GM12878 (cell line): Measurements from ENCODE around the gene TNFRSF8. TPM values are rescaled to one million over a fixed set of nuclear protein-coding genes. Genes with fewer than 3 reads are reported as not detected.

Source experiments
- ATAC-seq: fragments of 200-7000 bp; cut with Tn5 transposase; 3 replicates; pipeline ENCODE4 v1.9.1; 2020; ENCODE audit warnings: mild to moderate bottlenecking, moderate library complexity
- BruUV-seq: library from RNA; stranded (reverse); fragments of 400-500 nt; replicated peaks from 2 replicates; lab custom pipeline; 2021; lab: Mats Ljungman, UMichigan
- CTCF ChIA-PET: fragments of 300-600 bp; sonication (Branson Sonifier 250); formaldehyde crosslinking; extraction: SDS; loops from one replicate; lab custom pipeline; 2021; ENCODE audit warnings: inconsistent platforms; lab: Yijun Ruan, JAX
- POLR2A ChIA-PET: fragments of 350-600 bp; formaldehyde crosslinking; extraction: SDS; loops from one replicate; lab custom pipeline; 2021; ENCODE audit warnings: inconsistent platforms; lab: Charles Lee
- RAD21 ChIA-PET: fragments of 300-600 bp; sonication (Branson Sonifier 250); formaldehyde crosslinking; loops from one replicate; lab custom pipeline; 2023; ENCODE audit warnings: antibody characterized with exemption; ENCODE audit not compliant: unreplicated experiment; lab: Charles Lee
- SMC1A ChIA-PET: fragments of 300-600 bp; sonication (Branson Sonifier 250); formaldehyde crosslinking; loops from one replicate; lab custom pipeline; 2023; ENCODE audit not compliant: unreplicated experiment, uncharacterized antibody; lab: Charles Lee
- DNase-seq: peaks from one replicate; pipeline ENCODE4 v3.0.0-alpha.2; 2011; ENCODE audit warnings: low read depth, low spot score
- FAIRE-seq: peaks from 3 replicates; lab custom pipeline; 2011; peaks lifted over from hg19 to GRCh38; lab: Jason Lieb, UNC
- H2AFZ ChIP-seq: 2 replicates; pipeline ENCODE4 v1.6.0; 2011; ENCODE audit warnings: low read depth, low read length, control low read depth; ENCODE audit not compliant: control insufficient read depth
- H3K27ac ChIP-seq: 2 replicates; pipeline ENCODE4 v1.5.1; 2011; ENCODE audit warnings: control low read depth; ENCODE audit not compliant: control insufficient read depth, insufficient read depth
- H3K27me3 ChIP-seq, 2 experiments: replicated peaks in 1 of 2; 2 replicates each; pipeline versions ENCODE4 v1.6.0 to v1.6.1; 2011; ENCODE audit warnings: low read length in 1 of 2; ENCODE audit not compliant: control insufficient read depth in 2 of 2, insufficient read depth in 2 of 2
- H3K36me3 ChIP-seq, 2 experiments: 2 replicates each; pipeline ENCODE4 v1.5.1; 2011; ENCODE audit warnings: low read length in 1 of 2; ENCODE audit not compliant: control insufficient read depth in 2 of 2, insufficient read depth in 2 of 2
- H3K4me1 ChIP-seq: 2 replicates; pipeline ENCODE4 v1.6.1; 2011; ENCODE audit warnings: mild to moderate bottlenecking, low read length, moderate library complexity, mixed read lengths; ENCODE audit not compliant: control insufficient read depth, insufficient read depth
- H3K4me2 ChIP-seq: 2 replicates; pipeline ENCODE4 v1.6.0; 2011; ENCODE audit warnings: control low read depth; ENCODE audit not compliant: control insufficient read depth, insufficient read depth
- H3K4me3 ChIP-seq: fragments of 200-600 bp; sonication (generic); 2 replicates; pipeline ENCODE4 v1.5.1; 2016
- H3K79me2 ChIP-seq: 2 replicates; pipeline ENCODE4 v1.6.0; 2011; ENCODE audit warnings: low read length; ENCODE audit not compliant: control insufficient read depth, insufficient read depth
- H3K9ac ChIP-seq: 2 replicates; pipeline ENCODE4 v1.8.0; 2011; ENCODE audit warnings: low read length, control low read depth, mixed read lengths; ENCODE audit not compliant: control insufficient read depth, insufficient read depth
- H3K9me3 ChIP-seq: replicated peaks from 3 replicates; pipeline ENCODE4 v1.5.1; 2011; ENCODE audit warnings: mild to moderate bottlenecking, low read length; ENCODE audit not compliant: control insufficient read depth, insufficient read depth
- H4K20me1 ChIP-seq: 2 replicates; pipeline ENCODE4 v1.6.0; 2011; ENCODE audit not compliant: control insufficient read depth, insufficient read depth
- ATF7 ChIP-seq: fragments of 450-650 bp; IDR thresholded peaks from 2 replicates; pipeline ENCODE4 v1.6.1; 2016; ENCODE audit warnings: low read depth, mild to moderate bottlenecking
- FOXK2 ChIP-seq: fragments of 450-650 bp; IDR thresholded peaks from 2 replicates; pipeline ENCODE4 v1.6.1; 2017; ENCODE audit warnings: mild to moderate bottlenecking, moderate library complexity
- FOXM1 ChIP-seq: IDR thresholded peaks from 2 replicates; pipeline ENCODE4 v1.6.1; 2012; ENCODE audit warnings: low read depth, mild to moderate bottlenecking, inconsistent platforms, low read length, moderate library complexity
- GABPA ChIP-seq: IDR thresholded peaks from 2 replicates; pipeline ENCODE4 v1.6.1; 2014; ENCODE audit warnings: antibody characterized with exemption, low read depth, mild to moderate bottlenecking, inconsistent platforms
- JUNB ChIP-seq: IDR thresholded peaks from 2 replicates; pipeline ENCODE4 v1.6.1; 2016; ENCODE audit warnings: antibody characterized with exemption, mild to moderate bottlenecking
- MYB ChIP-seq: fragments of 150-350 bp; IDR thresholded peaks from 2 replicates; pipeline ENCODE4 v1.6.1; 2014; ENCODE audit warnings: mild to moderate bottlenecking, low read depth, low read length, borderline replicate concordance
- MYC ChIP-seq: IDR thresholded peaks from 2 replicates; pipeline ENCODE4 v1.6.1; 2011; ENCODE audit warnings: mild to moderate bottlenecking, low read length, moderate library complexity, inconsistent platforms; ENCODE audit not compliant: insufficient read depth, insufficient replicate concordance, insufficient read length, severe bottlenecking
- NFYB ChIP-seq: IDR thresholded peaks from 2 replicates; pipeline ENCODE4 v1.6.1; 2011; ENCODE audit warnings: low read depth, mild to moderate bottlenecking, low read length, improper control_type of control experiment, moderate library complexity; ENCODE audit not compliant: insufficient read depth
- NR2F1 ChIP-seq: fragments of 450-650 bp; conservative IDR thresholded peaks from 2 replicates; pipeline ENCODE4 v1.6.1; 2017; ENCODE audit warnings: mild to moderate bottlenecking
- PAX8 ChIP-seq: fragments of 450-650 bp; IDR thresholded peaks from 2 replicates; pipeline ENCODE4 v1.6.1; 2017; ENCODE audit warnings: mild to moderate bottlenecking, moderate library complexity
- POLR2A ChIP-seq: IDR thresholded peaks from 2 replicates; pipeline ENCODE4 v1.6.1; 2011; ENCODE audit warnings: low read depth, mild to moderate bottlenecking, low read length
- YBX1 ChIP-seq: fragments of 450-650 bp; IDR thresholded peaks from 2 replicates; pipeline ENCODE4 v1.6.1; 2016; ENCODE audit warnings: antibody characterized with exemption
- WGBS: methylation state at CpG from one replicate; pipeline ENCODE4 v1.1.6; 2016; ENCODE audit warnings: low lambda C conversion rate; ENCODE audit not compliant: insufficient replicate concordance, insufficient coverage; ENCODE audit errors: missing lambda C conversion rate; 5-methylcytosine and 5-hydroxymethylcytosine counted together
- in situ Hi-C: fragments of 300-500 bp; cut with MboI; formaldehyde crosslinking; loops from 9 replicates; pipeline ENCODE4 v1.14.3; 2018; ENCODE audit warnings: mixed read lengths
- intact Hi-C: fragments of 100-400 bp; cut with micrococcal nuclease; formaldehyde crosslinking; loops from one replicate; pipeline ENCODE4 v1.14.2; 2022; ENCODE audit not compliant: unreplicated experiment
- polyA plus RNA-seq, 11 experiments: library from polyadenylated mRNA; depleted of rRNA in 4 of 11; unstranded in 6 of 11; stranded (reverse) in 5 of 11; fragments of >200 nt; fragmentation: Nextera tagmentation in 4 of 11; fragmentation: Illumina TruSeq in 1 of 11; extraction: Ambion mirVana in 4 of 11; extraction: Trizol in 1 of 11; gene quantifications; 1 replicate in 1 of 11; 2 replicates in 10 of 11; pipeline versions ENCODE4 v1.2.1 to v1.2.3, GENCODE V29; 2011 to 2016; ENCODE audit warnings: inconsistent platforms in 2 of 11, missing spikeins in 2 of 11, low read depth in 1 of 11
- total RNA-seq, 4 experiments: library from RNA; depleted of rRNA in 3 of 4; stranded (reverse); fragments of >200 nt in 3 of 4; fragmentation: Illumina TruSeq in 1 of 4; extraction: Trizol in 1 of 4; gene quantifications; 2 replicates each; pipeline versions ENCODE4 v1.2.1 to v1.2.3, GENCODE V29; 2013 to 2021
- TF ChIP-seq, protein P1 (sequence below): IDR thresholded peaks from 2 replicates; pipeline ENCODE4 v1.6.1; 2012; ENCODE audit warnings: improper control_type of control experiment, low read depth, low read length; ENCODE audit not compliant: insufficient replicate concordance

TNFRSF8 gene
- total and polyA plus RNA-seq, 10 of the 15 experiments (the other 5 are each of a cell fraction or from before 2014, with no cell fraction given): 9.8 to 114 (median 58.8) TPM

DNA sequence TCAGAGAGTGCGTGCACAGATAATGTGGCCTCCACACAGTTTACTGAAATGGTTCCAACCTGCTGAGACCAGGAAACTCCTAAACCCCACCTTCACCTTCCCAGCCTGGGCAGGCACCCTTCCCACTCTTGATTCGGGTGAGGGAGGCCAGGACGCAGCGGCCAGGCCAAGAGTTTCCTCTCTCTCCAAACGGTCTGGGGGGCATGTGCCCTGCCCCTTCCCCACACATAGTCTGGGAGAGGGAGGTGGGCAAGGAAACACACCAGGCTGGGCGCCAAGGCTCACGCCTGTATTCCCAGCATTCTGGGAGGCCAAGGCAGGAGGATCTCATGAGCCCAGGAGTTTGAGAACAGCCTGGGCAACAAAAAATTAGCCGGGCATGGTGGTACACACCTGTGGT is 9.6 kb downstream of the TNFRSF8 start:
- RAD21 ChIA-PET: no interaction called here
- Histone ChIP-seq H4K20me1 (no peaks in the 10 kb centered on the region), H2AFZ (no peak overlapping the region), H3K9me3 (peaks cover 4% of the 10 kb centered on the region; the same call in 2 of the 3 replicates), H3K4me1 (peaks cover 63% of the 10 kb centered on the region), H3K27ac (peak overlapping the region; percentile 14; the same call in 1 of the 2 replicates), H3K36me3 (peaks cover 11 to 21% of the 10 kb centered on the region in 2 experiments; a peak in 3 of 4 replicates), H3K4me2 (peak overlapping the region; percentile 38; the same call in 1 of the 2 replicates), H3K4me3 (no peak overlapping the region), H3K27me3 (no peaks in the 10 kb centered on the region), H3K79me2 (peaks cover 89% of the 10 kb centered on the region), H3K9ac (no peak overlapping the region)
- DNase-seq: no peak
- intact Hi-C loops (no loop called here), in situ Hi-C loops (loop anchor here (25.0 kb wide), 1 partner anchor 1640 kb away; the partner anchor contains the start of gene PRDM2)
- FAIRE-seq: no peak
- SMC1A ChIA-PET: interaction anchor here (10.5 kb wide), 1 partner anchor 22 kb away, joined by 209 read pairs; no protein-coding TSS in a partner anchor
- no TSS peak for BruUV-seq
- WGBS: 40% methylated on average over 8 of the region's 8 CpGs
- ATAC-seq: no peak
- POLR2A ChIA-PET: no interaction called here
- TF ChIP-seq POLR2A (peak; percentile 35; the same call in 1 of the 2 replicates), YBX1 (no peak), FOXK2 (no peak)
- CTCF ChIA-PET: no interaction called here

DNA sequence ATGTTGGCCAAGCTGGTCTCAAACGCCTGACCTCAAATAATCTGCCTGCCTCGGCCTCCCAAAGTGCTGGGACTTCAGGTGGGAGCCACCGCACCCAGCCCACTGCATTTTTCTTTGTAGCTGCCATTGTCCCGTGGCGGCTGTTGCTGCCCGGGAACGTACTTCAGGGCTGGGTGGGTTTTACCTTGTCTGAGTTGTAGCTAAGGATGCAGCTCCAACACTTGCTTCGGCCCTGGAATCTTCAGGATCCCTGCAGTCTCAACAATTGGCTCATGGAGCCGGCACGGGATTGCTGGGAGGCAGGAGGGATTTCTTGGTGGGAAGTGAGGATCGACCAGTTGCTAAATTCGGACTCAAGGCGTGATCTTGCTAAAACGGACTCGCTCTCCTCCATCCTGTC is 10.7 kb downstream of the TNFRSF8 start:
- in situ Hi-C loops (loop anchor here (25.0 kb wide), 1 partner anchor 1639 kb away; the partner anchor contains the start of gene PRDM2), intact Hi-C loops (no loop called here)
- ChIA-PET RAD21 (interaction anchor here (0.7 kb wide), 1 partner anchor 15 kb away, joined by 5 read pairs; no protein-coding TSS in a partner anchor), SMC1A (interaction anchor here (1.3 to 1.6 kb wide), 3 partner anchors 34 to 55 kb away, joined by 3 to 5 read pairs (median 4); partner anchors contain the start of gene MIIP), CTCF (interaction anchor here (1.7 kb wide), 1 partner anchor 14 kb away, joined by 5 read pairs; no protein-coding TSS in a partner anchor), POLR2A (interaction anchor here (1.1 to 8.0 kb wide), 2 partner anchors 17 to 55 kb away, joined by 5 to 134 read pairs; partner anchors contain the start of gene MIIP)
- FAIRE-seq: no peak
- Histone ChIP-seq H3K9ac (no peak overlapping the region), H3K4me3 (no peak overlapping the region), H3K36me3 (peaks cover 11 to 21% of the 10 kb centered on the region in 2 experiments; a peak in 3 of 4 replicates), H3K4me1 (peaks cover 66% of the 10 kb centered on the region), H3K27me3 (no peaks in the 10 kb centered on the region), H3K4me2 (no peak overlapping the region), H4K20me1 (no peaks in the 10 kb centered on the region), H3K27ac (no peak overlapping the region), H3K9me3 (peaks cover 4% of the 10 kb centered on the region; the same call in 2 of the 3 replicates), H2AFZ (no peak overlapping the region), H3K79me2 (peaks cover 88% of the 10 kb centered on the region)
- ATAC-seq: no peak
- no TSS peak for BruUV-seq
- DNase-seq: no peak
- 69% methylated on average over 15 of the region's 15 CpGs for WGBS
- TF ChIP-seq JUNB: no peak
- no peak for TF ChIP-seq PAX8
- no peak for TF ChIP-seq ATF7
- TF ChIP-seq FOXM1: no peak
- TF ChIP-seq, protein P1, sequence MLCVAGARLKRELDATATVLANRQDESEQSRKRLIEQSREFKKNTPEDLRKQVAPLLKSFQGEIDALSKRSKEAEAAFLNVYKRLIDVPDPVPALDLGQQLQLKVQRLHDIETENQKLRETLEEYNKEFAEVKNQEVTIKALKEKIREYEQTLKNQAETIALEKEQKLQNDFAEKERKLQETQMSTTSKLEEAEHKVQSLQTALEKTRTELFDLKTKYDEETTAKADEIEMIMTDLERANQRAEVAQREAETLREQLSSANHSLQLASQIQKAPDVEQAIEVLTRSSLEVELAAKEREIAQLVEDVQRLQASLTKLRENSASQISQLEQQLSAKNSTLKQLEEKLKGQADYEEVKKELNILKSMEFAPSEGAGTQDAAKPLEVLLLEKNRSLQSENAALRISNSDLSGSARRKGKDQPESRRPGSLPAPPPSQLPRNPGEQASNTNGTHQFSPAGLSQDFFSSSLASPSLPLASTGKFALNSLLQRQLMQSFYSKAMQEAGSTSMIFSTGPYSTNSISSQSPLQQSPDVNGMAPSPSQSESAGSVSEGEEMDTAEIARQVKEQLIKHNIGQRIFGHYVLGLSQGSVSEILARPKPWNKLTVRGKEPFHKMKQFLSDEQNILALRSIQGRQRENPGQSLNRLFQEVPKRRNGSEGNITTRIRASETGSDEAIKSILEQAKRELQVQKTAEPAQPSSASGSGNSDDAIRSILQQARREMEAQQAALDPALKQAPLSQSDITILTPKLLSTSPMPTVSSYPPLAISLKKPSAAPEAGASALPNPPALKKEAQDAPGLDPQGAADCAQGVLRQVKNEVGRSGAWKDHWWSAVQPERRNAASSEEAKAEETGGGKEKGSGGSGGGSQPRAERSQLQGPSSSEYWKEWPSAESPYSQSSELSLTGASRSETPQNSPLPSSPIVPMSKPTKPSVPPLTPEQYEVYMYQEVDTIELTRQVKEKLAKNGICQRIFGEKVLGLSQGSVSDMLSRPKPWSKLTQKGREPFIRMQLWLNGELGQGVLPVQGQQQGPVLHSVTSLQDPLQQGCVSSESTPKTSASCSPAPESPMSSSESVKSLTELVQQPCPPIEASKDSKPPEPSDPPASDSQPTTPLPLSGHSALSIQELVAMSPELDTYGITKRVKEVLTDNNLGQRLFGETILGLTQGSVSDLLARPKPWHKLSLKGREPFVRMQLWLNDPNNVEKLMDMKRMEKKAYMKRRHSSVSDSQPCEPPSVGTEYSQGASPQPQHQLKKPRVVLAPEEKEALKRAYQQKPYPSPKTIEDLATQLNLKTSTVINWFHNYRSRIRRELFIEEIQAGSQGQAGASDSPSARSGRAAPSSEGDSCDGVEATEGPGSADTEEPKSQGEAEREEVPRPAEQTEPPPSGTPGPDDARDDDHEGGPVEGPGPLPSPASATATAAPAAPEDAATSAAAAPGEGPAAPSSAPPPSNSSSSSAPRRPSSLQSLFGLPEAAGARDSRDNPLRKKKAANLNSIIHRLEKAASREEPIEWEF: no peak
- no peak for TF ChIP-seq NFYB
- no peak for TF ChIP-seq NR2F1
- TF ChIP-seq MYC: no peak
- TF ChIP-seq GABPA: no peak
- no peak for TF ChIP-seq MYB
